GM12865 (cell line): Measurements from ENCODE around the gene PRDX3.

ENCODE experiments used
- DNase-seq: peaks from one replicate; pipeline ENCODE4 v3.0.0; 2010; ENCODE audit warnings: low read depth
- H3K4me3 ChIP-seq: 2 replicates; pipeline ENCODE4 v1.5.1; 2011; ENCODE audit warnings: mild to moderate bottlenecking, low read depth, low read length, control low read depth
- CTCF ChIP-seq: IDR thresholded peaks from 2 replicates; pipeline ENCODE4 v1.5.1; 2011; ENCODE audit warnings: low read length, control low read depth, low read depth, inconsistent platforms; ENCODE audit not compliant: insufficient read depth; ENCODE audit errors: missing control alignments

PRDX3 gene

DNA sequence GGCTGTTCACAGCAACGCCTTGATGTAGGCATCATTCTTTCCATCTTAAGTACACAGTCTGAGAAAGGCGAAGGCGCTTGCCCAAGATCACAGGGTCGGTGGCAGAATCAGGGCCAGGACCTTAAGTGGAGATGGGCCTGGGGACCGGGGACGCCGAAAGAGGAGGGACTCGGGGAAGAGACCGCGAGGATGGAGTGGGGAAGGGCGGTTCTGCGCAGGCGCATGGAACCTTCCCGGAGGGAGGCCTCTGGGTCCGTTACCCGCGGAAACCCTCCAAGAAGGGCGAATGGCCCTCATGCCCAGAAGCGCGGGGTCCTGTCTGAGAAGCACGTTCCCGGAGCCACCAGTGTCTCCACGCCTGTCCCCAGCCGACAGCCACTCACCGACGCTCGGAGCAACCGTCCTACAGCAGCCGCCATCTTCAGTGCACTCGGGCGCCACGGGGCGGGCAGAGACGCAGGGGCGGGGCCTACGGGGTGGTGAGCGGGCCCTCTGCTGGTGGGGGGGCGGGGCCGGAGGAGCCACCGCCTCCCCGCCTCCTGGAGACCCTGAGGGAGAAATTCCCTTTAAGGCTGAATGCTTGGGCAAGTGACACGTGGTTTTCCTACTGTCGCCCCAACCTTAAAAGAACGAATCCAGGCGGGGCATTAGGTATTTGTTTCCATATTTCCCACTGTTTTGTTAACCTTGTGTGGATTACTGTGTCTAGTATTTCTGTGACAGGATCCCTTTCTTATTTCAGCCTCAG lies at the start of gene PRDX3:
Gene PRDX3, minus strand, starts transcription at position 441 of the 748 bp plus-strand sequence. Its CDS starts 22 bp downstream, at position 419.
- peak; percentile 94 for DNase-seq
- peak within 1 kb of the TSS; percentile 64 for H3K4me3 ChIP-seq
- TF ChIP-seq CTCF: no peak

GRCh38 chr10:119227825-119228224 lies 49.2 kb upstream of the PRDX3 start:
- no peak for TF ChIP-seq CTCF
- no peak overlapping the region for H3K4me3 ChIP-seq
- DNase-seq: no peak

- no peak for DNase-seq
- no peak overlapping the region for H3K4me3 ChIP-seq
- TF ChIP-seq CTCF: no peak
Measured at GRCh38 chr10:119225083-119225658, 46.6 kb upstream of the PRDX3 start.

DNA sequence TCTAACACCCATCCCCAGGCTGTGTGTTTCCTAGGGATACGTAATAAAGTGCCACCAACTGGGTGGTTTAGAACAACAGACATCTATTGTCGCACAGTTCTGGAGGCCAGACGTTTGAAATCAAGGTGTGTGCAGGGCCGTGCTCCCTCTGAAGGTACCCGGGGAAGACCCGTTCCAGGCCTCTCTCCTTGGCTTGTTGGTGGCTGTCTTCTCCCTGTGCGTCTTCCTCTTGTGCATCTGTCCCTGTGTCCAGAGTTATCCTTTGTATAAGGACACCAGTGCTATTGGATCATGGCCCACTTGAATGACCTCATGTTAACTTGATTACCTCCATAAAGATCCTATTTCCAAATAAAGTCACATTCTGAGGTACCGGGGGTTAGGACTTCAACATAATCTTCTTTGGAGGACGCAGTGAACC lies 44.4 kb upstream of the PRDX3 start:
- H3K4me3 ChIP-seq: no peak overlapping the region
- no peak for TF ChIP-seq CTCF
- DNase-seq: no peak

DNA sequence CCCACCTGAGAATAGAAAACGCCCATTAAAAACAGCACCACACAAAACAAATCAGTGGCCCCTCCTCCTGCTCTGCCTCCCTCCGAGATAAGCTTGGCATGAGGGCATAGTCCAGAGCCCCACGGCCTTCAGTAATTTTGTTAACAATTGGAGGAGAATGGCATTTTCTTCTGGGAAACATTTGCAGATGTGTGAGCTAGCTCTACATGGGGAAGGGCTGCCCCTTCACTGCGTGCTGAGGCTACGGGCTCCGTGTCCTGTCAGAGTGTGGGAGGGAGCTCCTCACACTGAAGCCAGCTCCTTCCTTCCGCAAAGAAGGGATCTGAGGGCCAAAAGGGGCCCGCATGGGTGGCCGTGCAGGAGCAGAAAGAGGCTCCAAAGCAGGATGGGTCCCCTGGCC lies 43.9 kb upstream of the PRDX3 start:
- no peak for DNase-seq
- H3K4me3 ChIP-seq: no peak overlapping the region
- no peak for TF ChIP-seq CTCF

- no peak for DNase-seq
- H3K4me3 ChIP-seq: no peak overlapping the region
- no peak for TF ChIP-seq CTCF
Measured at GRCh38 chr10:119221666-119222065, 43.1 kb upstream of the PRDX3 start.
